Upper lobe of right lung (tissue), 1 donor: Measurements from ENCODE around the gene DIPK1B. TPM values are rescaled to one million over a fixed set of nuclear protein-coding genes. Genes with fewer than 3 reads are reported as not detected.

Source experiments
- ATAC-seq: fragments of 200-7000 bp; cut with Tn5 transposase; one replicate; pipeline ENCODE4 v1.9.1; 2020; ENCODE audit warnings: mild to moderate bottlenecking, moderate library complexity
- DNase-seq: peaks from one replicate; pipeline ENCODE4 v3.0.0-alpha.2; 2020
- H3K27ac ChIP-seq: fragments of 200-600 bp; one replicate; pipeline ENCODE4 v1.8.0; 2022
- H3K27me3 ChIP-seq: fragments of 200-600 bp; one replicate; pipeline ENCODE4 v1.8.0; 2022; ENCODE audit warnings: mild to moderate bottlenecking
- H3K36me3 ChIP-seq: fragments of 200-600 bp; one replicate; pipeline ENCODE4 v1.8.0; 2022
- H3K4me1 ChIP-seq: fragments of 200-600 bp; one replicate; pipeline ENCODE4 v1.8.0; 2022
- H3K4me3 ChIP-seq: fragments of 200-600 bp; one replicate; pipeline ENCODE4 v1.8.0; 2022; ENCODE audit warnings: mild to moderate bottlenecking
- H3K9me3 ChIP-seq: fragments of 200-600 bp; one replicate; pipeline ENCODE4 v1.8.0; 2022
- CTCF ChIP-seq: fragments of 200-600 bp; IDR thresholded peaks from one replicate; pipeline ENCODE4 v1.8.0; 2022; ENCODE audit warnings: antibody characterized with exemption
- intact Hi-C: fragments of 100-400 bp; cut with DNase I; formaldehyde crosslinking; loops from one replicate; pipeline ENCODE4 v1.11.0; 2022
- total RNA-seq: library from RNA; stranded (reverse); fragmentation: NEBNext Ultra II Directional; extraction: Animal tissue kit (Norgen Biotek cat#: 25700); gene quantifications from one replicate; pipeline ENCODE4 v1.2.1, GENCODE V29; 2021
- donor health status: DM: no; HTN: yes; CAD: no; lungs with severe emphysema.

The DIPK1B gene
- total RNA-seq, 1 donor from 2014 or later: 17.7 TPM

GRCh38 chr9:136672431-136673087, 39.8 kb upstream of the DIPK1B start:
- DNase-seq (no peak), ATAC-seq (no peak)
- Histone ChIP-seq H3K27ac (peak overlapping the region; percentile 36), H3K4me3 (no peak overlapping the region), H3K36me3 (peaks cover 23% of the 10 kb centered on the region), H3K9me3 (no peaks in the 10 kb centered on the region), H3K4me1 (peaks cover 11% of the 10 kb centered on the region), H3K27me3 (no peaks in the 10 kb centered on the region)
- no peak for TF ChIP-seq CTCF
- intact Hi-C loops: no loop called here

GRCh38 chr9:136673088-136673974, 39.0 kb upstream of the DIPK1B start:
- ATAC-seq (no peak), DNase-seq (no peak)
- intact Hi-C loops: no loop called here
- no peaks in the 10 kb centered on the region for H3K9me3 ChIP-seq
- peak overlapping the region; percentile 36 for H3K27ac ChIP-seq
- H3K36me3 ChIP-seq: peaks cover 23% of the 10 kb centered on the region
- no peak overlapping the region for H3K4me3 ChIP-seq
- no peak for TF ChIP-seq CTCF
- no peaks in the 10 kb centered on the region for H3K27me3 ChIP-seq
- H3K4me1 ChIP-seq: peaks cover 11% of the 10 kb centered on the region

GRCh38 chr9:136673975-136674785, 38.2 kb upstream of the DIPK1B start:
- ATAC-seq (no peak), DNase-seq (no peak)
- intact Hi-C loops: no loop called here
- H3K27ac ChIP-seq: peak overlapping the region; percentile 36
- no peaks in the 10 kb centered on the region for H3K9me3 ChIP-seq
- H3K36me3 ChIP-seq: peaks cover 23% of the 10 kb centered on the region
- no peaks in the 10 kb centered on the region for H3K27me3 ChIP-seq
- H3K4me1 ChIP-seq: peaks cover 16% of the 10 kb centered on the region
- no peak overlapping the region for H3K4me3 ChIP-seq
- TF ChIP-seq CTCF: no peak

- peaks cover 23% of the 10 kb centered on the region for H3K36me3 ChIP-seq
- peaks cover 23% of the 10 kb centered on the region for H3K4me1 ChIP-seq
- peak; percentile 62 for ATAC-seq
- no peak overlapping the region for H3K4me3 ChIP-seq
- H3K9me3 ChIP-seq: no peaks in the 10 kb centered on the region
- no peak for TF ChIP-seq CTCF
- H3K27ac ChIP-seq: no peak overlapping the region
- DNase-seq: peak; percentile 93
- intact Hi-C loops: no loop called here
- no peaks in the 10 kb centered on the region for H3K27me3 ChIP-seq
Measured at GRCh38 chr9:136674786-136675349, 37.5 kb upstream of the DIPK1B start.
